ENCODE results near the gene SAYSD1.

The SAYSD1 gene

GRCh38 chr6:39077882-39078594 lies 36.9 kb downstream of the SAYSD1 start:
- no peak for DNase-seq

- DNase-seq = no peak
Measured at GRCh38 chr6:39076623-39077535, 38.1 kb downstream of the SAYSD1 start.

DNA sequence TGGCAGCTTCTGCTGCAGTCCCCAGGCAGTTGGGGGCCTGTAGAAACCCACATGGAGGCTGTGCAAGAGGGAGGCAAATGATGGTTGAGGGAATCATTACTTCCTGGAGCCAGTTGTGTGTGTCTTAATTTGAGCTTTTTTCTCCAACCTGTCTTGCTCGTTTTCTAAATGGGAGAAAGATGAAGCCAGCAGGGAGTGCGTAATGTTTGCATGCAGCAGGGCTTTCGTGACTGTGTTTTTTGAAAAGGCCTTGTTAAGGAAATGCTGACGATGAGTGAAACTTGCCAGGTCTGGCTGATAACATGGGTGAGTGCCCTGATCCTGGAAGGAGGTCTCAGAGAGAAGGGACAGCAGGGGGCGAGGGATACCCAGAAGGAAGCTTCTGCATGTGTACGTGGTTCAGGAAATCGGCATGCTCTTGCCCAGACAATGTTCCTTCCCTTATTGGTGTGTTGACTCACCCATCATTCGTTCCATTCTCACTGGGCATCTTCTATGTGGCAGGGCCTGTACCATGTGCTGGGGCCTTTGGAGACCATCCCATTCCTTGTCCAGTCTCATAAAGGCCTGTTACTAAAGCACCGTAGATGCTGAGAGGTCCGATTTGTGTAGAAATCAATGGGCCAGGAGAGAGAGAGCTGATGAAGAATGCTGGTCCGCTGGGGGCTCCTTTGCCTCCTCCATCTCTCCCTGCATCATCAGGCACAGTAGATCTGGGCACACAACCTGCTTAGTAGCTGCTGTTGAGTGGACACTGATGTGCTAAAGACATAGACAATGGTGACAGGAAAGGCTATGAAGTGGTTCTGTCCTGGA lies 39.0 kb downstream of the SAYSD1 start:
- no peak for DNase-seq

DNA sequence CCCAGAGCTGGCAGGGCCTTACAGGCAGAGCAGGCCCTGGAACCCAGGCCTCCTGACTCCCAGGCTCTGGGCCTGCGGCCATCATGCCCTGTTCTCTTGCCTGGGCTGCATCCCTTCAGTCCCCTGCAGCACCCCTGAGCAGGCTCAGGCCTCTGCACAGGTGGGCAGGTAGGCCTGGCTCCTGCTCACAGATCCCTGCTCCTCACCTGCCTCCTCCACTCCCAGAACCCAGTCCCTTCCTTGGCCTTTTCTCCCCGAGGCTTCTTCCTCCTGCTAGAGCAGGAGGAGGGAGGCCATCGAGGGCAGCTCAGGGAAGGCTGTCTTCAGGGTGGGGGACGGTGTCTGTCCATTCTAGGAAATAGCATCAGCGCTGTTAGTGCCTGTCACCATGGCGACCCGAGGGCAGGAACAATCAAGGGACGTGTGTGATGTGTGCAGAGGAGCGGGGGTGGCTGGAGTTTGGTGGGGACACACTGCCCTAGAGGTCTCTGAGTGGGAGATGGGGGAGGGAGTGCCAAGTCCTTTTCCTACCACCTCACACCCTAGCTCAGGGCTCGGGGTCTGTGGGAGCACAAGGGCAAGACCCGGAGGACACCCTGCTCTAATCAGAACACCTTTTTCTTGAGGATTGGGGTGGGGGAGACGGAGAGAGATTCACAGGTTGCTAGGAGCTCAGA lies 39.8 kb downstream of the SAYSD1 start:
- no peak for DNase-seq

DNA sequence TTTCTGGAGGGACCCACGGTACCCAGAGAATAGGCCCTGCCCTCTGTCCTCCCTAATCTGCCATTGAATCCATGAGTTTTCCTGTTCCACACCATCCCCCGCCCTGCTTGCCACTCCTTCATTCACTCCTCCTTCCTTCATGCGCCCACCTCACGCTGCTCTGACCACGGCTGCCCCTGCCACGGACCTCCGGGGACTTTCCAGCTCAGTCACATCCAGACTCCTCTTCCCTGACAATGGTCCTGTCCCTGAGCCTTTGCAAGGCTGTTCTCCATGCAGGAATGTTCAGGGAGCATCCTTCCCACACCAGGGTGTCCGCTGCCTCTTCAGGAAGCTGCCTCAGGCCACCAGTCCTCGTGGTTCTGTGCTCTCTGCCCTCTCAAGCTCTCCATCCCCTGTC lies 40.5 kb downstream of the SAYSD1 start:
- no peak for DNase-seq

- DNase-seq = no peak
Measured at GRCh38 chr6:39073471-39074355, 41.3 kb downstream of the SAYSD1 start.

GRCh38 chr6:39072830-39073229 lies 42.2 kb downstream of the SAYSD1 start:
- no peak for DNase-seq

DNA sequence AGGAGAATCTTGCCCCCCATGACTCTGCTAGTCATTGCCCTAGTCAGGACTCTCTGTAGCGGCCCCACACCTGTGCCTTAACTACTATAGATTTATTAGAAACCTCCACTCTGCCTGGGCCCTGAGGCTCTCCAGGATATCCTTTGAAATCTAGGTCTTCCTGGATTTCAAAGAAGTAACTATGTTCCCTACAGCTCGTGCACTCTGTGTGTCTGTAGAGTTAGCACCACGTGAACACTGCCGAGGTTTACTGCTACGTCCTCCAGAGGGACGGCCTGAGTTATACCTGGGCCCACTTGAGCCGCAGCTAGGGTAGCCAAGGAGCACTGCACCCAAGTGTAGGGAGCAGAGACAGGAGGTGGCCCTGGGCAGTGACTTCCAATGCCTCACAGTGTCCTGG lies 46.6 kb downstream of the SAYSD1 start:
- DNase-seq = no peak

DNA sequence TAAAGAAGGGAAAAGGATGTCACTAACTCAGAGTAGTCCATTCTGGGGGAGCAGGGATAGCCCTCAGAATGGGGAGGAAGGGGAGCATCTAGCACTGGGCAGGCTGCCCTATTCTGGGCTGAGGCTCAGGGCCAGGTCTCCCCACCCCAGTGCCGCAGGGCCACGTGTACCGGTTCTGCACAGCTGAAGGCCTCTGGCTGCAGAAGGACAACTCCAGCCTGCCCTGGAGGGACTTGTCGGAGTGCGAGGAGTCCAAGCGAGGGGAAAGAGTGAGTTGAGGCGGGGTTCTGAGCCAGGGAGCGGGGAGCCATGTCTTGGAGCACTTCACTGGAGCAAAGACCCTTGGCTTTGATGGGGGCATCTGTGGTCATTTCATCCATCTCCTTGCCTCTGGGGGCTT lies 49.4 kb downstream of the SAYSD1 start:
- no peak for DNase-seq

DNA sequence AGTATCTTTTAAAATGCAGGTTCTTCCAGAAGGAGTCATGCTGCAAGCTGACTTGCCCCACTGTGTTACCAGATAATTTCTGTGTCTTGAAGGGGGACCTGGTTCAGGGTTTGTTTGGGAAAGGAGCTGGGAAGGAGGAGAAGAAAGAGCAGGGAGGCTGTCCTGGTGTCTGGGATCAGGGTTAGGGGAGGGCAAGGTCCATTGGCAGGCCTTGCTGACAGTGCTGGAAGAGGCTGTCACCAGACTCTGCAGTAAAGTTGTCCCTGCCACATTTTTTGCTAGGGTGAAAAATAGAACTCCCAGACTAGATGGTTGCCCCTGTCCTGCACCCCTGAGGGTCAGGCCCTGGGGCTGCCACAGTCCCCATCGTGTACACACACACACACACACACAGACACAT lies 51.5 kb downstream of the SAYSD1 start:
- no peak for DNase-seq

GRCh38 chr6:39062014-39062740 lies 52.8 kb downstream of the SAYSD1 start:
- DNase-seq = no peak

DNA sequence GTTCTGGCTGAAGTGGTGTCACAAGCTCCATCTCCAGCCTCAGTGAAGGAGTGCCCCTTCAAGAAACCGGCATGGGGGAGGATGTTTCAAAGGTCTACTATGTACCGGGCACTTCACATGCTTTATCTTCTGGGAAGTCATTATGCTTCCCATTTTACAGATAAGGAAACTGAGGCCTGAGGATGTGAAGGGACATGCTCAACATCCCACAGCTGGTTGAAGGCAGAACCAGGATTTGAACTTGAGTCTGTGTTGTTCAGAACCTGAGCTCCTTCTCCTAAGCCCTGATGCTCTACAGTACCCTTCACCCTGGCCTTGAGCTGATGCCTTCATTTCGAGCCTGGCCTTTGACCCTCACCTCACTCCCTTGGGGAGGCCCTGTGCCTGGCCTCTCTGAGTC lies 53.4 kb downstream of the SAYSD1 start:
- DNase-seq = no peak

- DNase-seq = no peak
Measured at GRCh38 chr6:39061182-39061581, 53.8 kb downstream of the SAYSD1 start.

DNA sequence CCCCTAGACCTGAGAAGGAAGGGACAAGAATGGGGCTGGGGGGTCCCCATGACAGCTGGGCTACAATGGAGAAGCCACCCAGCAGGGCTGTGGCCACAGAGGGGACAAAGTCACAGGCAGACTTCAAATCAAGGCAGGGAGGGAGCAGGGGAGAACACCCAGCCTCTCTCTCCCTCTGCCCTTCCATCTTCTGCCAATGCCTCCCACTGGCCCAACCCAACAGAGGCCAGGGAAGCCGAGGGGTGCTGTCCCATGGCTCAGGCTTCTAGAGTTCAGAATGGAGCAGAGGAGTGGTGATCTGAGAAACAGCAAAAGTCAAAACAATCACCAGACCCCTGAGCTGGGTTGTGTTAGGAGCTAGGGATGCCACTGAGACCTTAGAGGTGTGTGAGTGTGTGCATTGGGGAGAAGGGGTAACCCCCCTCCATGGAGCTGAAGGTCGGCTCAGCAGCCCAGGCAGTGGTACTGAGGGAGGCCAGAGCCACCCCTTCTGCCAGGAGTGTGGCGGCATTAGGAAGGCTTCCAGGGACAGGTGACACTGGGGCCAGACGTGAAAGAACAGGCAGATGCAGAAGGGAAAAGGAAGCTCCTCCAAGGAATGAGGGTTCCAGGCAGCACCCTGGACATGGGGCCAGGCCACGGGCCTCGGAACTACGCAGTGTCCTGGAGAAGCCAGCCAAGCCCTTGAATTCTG lies 54.4 kb downstream of the SAYSD1 start:
- no peak for DNase-seq

GRCh38 chr6:39059496-39060310 lies 55.3 kb downstream of the SAYSD1 start:
- DNase-seq = no peak

DNA sequence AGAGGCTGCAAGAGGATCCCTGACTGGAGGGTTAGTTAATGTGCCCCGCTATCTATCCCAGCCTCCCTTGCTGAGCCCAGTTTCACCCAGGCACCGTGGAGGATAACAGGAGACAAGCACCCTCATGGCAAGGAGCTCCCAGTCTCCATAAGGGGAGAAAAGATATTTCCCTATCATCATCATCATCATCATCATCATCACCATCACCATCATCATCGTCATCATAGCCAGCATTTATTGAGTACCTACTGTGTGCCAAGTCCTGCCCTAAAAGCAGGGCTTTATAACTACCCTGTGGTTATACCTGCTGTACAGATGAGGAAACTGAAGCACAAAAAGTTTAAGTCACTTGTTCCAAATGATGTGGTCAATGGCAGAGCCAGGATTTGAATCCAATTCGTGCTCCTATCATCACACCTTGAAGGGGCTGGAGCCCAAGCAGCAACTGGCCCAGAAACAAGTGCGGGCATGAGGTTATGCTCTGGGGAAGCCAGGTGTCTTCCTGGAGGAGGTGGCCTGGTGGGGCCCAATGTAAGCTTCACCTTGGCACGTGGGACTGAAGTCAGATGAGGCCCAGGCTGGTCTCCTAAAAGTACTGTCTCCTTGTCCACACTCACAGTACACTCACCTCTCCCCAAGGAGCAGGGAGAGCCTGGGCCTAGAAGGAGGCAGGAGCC lies 56.4 kb downstream of the SAYSD1 start:
- DNase-seq = no peak

DNA sequence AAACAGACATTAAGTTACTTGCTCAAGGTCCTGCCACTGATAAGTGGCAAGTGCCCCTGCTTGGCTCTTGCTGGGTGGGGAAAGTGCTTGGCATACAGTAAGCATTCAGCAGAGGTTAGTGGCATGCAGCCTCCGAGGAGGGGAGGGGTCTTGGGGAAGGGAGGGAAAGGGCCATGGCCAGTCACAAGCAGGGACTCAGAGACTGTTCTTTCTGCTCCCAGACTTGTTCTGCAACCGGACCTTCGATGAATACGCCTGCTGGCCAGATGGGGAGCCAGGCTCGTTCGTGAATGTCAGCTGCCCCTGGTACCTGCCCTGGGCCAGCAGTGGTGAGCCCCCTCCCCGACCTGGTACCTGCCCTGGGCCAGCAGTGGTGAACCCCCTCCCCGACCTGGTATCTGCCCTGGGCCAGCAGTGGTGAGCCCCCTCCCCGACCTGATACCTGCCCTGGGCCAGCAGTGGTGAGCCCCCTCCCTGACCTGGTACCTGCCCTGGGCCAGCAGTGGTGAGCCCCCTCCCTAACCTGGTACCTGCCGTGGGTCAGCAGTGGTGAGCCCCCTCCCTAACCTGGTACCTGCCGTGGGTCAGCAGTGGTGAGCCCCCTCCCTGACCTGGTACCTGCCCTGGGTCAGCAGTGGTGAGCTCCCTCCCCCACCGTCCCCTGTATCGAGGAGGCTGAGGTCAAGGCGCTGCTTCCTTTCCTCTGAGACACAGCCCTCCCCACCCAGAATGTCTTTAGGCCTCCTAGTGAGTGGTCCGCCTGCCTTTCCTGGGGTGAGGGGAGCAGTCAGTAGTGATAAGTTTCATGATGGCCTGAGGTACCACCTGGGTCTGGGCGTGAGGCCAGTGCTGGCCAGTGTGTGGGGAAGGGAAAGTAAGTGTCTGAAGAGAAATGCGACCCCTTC lies 57.5 kb downstream of the SAYSD1 start:
- no peak for DNase-seq

DNA sequence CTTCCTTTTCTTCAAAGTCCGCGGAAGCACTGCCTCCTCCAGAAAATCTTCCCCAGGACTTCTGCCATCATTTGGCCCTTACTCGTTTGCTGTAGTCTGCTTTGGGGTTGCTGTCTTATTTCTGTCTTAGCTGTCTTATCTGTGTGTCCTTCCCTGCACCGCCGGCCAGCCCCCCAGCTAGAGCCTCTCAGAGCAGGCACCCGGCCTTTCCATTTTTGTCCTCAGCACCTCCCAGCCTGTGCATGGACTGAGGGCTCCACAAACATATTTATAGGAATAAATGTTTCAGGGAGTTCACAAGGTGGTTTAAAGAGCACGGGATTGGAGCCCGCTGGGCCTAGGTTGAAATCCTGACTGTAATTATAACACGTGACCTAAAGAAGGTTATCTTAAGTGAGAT lies 58.3 kb downstream of the SAYSD1 start:
- no peak for DNase-seq
